GM13977 (cell line): ENCODE measurements around the gene TF.

Source experiments
- DNase-seq: peaks from one replicate; pipeline ENCODE4 v3.0.0; 2012; ENCODE audit warnings: low spot score
- in situ Hi-C: fragments of 300-500 bp; cut with MboI; formaldehyde crosslinking; loops from one replicate; pipeline ENCODE4 v1.12.0; 2022; ENCODE audit warnings: low sequenced_read_pairs, low pct_unique_long_range_greater_than_20kb, mixed read lengths, inconsistent platforms; ENCODE audit not compliant: unreplicated experiment
- TF ChIP-seq, protein P1 (sequence below): IDR thresholded peaks from 2 replicates; pipeline ENCODE4 v1.5.1; 2012; ENCODE audit warnings: mild to moderate bottlenecking, control low read depth; ENCODE audit not compliant: insufficient read depth; ENCODE audit errors: extremely low read depth, missing control alignments

Gene TF

DNA sequence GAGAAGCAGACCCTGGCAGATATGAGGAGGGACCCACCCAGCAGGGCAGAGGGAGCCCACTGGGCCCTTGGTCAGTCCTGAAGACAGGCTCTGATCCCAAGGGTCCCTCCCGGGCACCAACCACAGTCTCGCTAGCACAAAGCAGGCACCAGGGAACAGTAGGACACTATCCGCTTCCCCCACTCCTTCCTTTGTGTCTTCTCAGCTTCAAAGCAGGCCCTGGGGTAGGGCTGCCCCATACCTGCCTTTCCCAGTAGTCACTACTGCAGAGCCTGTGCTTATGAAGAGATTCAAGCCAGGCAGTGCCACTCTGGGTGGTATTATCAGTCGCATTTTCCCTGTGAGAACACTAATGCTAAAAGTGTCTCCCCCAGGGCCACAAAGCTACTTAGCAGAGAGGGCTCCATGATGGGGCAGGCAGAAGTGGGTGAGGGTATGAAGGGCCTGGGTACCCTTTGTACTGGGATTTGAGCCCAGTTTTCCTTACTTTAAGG is 92.2 kb downstream of the TF start:
- DNase-seq: no peak
- TF ChIP-seq, protein P1, sequence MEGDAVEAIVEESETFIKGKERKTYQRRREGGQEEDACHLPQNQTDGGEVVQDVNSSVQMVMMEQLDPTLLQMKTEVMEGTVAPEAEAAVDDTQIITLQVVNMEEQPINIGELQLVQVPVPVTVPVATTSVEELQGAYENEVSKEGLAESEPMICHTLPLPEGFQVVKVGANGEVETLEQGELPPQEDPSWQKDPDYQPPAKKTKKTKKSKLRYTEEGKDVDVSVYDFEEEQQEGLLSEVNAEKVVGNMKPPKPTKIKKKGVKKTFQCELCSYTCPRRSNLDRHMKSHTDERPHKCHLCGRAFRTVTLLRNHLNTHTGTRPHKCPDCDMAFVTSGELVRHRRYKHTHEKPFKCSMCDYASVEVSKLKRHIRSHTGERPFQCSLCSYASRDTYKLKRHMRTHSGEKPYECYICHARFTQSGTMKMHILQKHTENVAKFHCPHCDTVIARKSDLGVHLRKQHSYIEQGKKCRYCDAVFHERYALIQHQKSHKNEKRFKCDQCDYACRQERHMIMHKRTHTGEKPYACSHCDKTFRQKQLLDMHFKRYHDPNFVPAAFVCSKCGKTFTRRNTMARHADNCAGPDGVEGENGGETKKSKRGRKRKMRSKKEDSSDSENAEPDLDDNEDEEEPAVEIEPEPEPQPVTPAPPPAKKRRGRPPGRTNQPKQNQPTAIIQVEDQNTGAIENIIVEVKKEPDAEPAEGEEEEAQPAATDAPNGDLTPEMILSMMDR: no peak
- in situ Hi-C loops: no loop called here

GRCh38 chr3:133838916-133839800 is 93.0 kb downstream of the TF start:
- in situ Hi-C loops: no loop called here
- TF ChIP-seq, protein P1: no peak
- no peak for DNase-seq

DNA sequence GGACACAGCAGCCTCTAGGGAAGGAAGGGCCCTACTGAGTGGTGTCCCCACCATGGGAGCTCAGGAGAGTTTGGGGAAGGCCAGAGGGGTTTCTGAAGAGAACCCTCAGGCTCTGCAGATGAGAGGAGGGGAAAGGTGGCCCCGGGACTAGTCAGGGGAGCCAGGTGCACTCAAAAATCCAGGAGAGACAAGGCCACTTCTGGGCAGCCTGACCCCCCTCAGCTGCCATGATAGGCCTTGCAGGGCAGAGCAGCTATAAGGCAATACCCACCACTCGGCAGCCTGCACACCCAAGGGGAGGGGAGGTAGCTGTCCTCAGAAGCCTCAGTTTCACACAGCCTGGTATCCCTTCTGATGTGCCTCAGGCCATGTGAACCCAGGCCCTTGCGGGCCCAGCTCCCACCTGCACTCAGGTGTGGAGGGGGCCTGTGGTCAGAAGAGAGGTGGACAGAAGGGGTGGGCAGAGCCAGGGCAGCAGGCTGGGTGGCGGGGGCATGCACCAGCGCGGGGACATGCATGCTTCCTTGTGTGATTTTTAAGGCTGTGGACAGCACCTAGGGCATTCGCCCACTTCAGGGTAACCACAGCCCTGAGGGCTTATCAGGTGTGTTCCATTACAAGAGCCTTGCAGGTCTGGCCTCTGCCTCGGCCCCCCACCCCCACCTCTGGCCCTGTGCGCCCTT is 94.0 kb downstream of the TF start:
- TF ChIP-seq, protein P1: no peak
- no peak for DNase-seq
- in situ Hi-C loops: no loop called here

GRCh38 chr3:133840767-133841166 is 94.6 kb downstream of the TF start:
- in situ Hi-C loops: no loop called here
- TF ChIP-seq, protein P1: no peak
- DNase-seq: no peak

DNA sequence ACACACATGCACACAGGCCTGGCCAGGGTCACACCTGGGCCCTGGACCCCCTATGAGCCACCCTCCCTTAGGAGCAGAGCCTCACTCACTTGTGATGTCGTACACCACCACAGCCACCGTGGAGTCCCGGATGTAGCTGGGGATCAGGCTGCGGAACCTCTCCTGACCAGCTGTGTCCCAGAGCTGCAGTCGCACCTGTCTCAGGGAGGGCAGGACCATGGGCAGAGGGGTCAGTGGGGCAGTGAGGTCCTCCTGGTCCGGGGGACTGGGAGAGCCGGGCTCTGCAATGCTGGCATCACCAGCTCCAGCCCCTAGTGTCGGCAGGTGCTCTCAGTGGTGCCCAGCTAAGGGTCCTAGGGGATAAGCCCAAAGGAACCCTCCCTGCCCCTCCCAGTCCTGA is 95.0 kb downstream of the TF start:
- no peak for DNase-seq

DNA sequence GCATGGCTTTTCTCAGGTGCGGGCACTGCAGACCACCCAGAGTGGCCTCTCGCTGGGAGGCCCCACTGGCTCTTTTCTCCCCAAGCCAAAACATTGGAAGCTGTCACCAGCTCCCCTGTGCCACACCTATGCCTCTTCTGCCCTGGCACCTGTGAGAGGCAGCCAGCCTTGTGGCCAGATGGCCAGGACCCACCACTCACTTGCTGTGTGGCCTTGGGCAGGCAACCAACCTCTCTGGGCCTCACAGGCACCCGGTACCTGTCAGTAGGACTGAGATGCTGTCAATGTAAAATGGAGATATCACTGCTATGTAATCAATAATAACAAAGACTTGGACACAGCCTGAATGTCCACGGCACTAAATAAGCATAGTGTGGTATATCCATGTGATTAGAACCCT is 96.0 kb downstream of the TF start:
- no peak for DNase-seq
- TF ChIP-seq, protein P1: no peak
- in situ Hi-C loops: no loop called here

More for the DNA sequence above, 95.0 kb downstream of the TF start:
- TF ChIP-seq, protein P1: no peak
- in situ Hi-C loops: no loop called here
